H1 (cell line): Measurements from ENCODE around the gene ASB3. TPM values are rescaled to one million over a fixed set of nuclear protein-coding genes. Genes with fewer than 3 reads are reported as not detected.

Experiments
- CTCF ChIA-PET: fragments of 300-600 bp; sonication (Branson Sonifier 250); formaldehyde crosslinking; loops from one replicate; lab custom pipeline; 2021; ENCODE audit not compliant: partially characterized antibody; lab: Charles Lee
- POLR2A ChIA-PET: fragments of 300-600 bp; sonication (Branson Sonifier 250); formaldehyde crosslinking; loops from one replicate; lab custom pipeline; 2021; ENCODE audit warnings: inconsistent platforms; ENCODE audit not compliant: partially characterized antibody; lab: Charles Lee
- DNase-seq, 2 experiments: peaks; one replicate each; pipeline versions ENCODE4 v3.0.0 to v3.0.0-alpha.2; 2010 to 2022; ENCODE audit warnings: low spot score in 2 of 2, low read depth in 1 of 2, mixed read lengths in 1 of 2
- FAIRE-seq: peaks from 2 replicates; lab custom pipeline; 2011; peaks lifted over from hg19 to GRCh38; lab: Jason Lieb, UNC
- H2AFZ ChIP-seq: 2 replicates; pipeline ENCODE4 v1.8.1; 2012; ENCODE audit warnings: low read length, inconsistent platforms
- H2AK5ac ChIP-seq: 2 replicates; pipeline ENCODE4 v1.6.1; 2013; ENCODE audit warnings: low read depth, low read length
- H2BK120ac ChIP-seq: replicated peaks from 2 replicates; pipeline ENCODE3; 2013; ENCODE audit warnings: low read depth, low read length, inconsistent platforms
- H2BK12ac ChIP-seq: 2 replicates; pipeline ENCODE4 v1.6.1; 2013; ENCODE audit warnings: low read depth, low read length
- H2BK15ac ChIP-seq: 2 replicates; pipeline ENCODE4 v1.6.1; 2013; ENCODE audit warnings: low read length
- H2BK20ac ChIP-seq: 2 replicates; pipeline ENCODE4 v1.6.1; 2013; ENCODE audit warnings: low read length
- H2BK5ac ChIP-seq: 2 replicates; pipeline ENCODE4 v1.6.1; 2013; ENCODE audit warnings: low read depth, low read length
- H3K14ac ChIP-seq: 2 replicates; pipeline ENCODE4 v1.6.1; 2013; ENCODE audit warnings: inconsistent platforms; ENCODE audit not compliant: insufficient read length
- H3K18ac ChIP-seq: 2 replicates; pipeline ENCODE4 v1.6.1; 2013; ENCODE audit warnings: low read length; ENCODE audit errors: extremely low read depth
- H3K23ac ChIP-seq: 2 replicates; pipeline ENCODE4 v1.6.1; 2013; ENCODE audit warnings: inconsistent platforms; ENCODE audit not compliant: insufficient read length
- H3K23me2 ChIP-seq: 2 replicates; pipeline ENCODE4 v1.6.1; 2013; ENCODE audit warnings: low read depth, low read length
- H3K27ac ChIP-seq: 2 replicates; pipeline ENCODE4 v1.6.1; 2011; ENCODE audit warnings: low read depth, low read length, inconsistent platforms
- H3K27me3 ChIP-seq, 4 experiments: replicated peaks in 1 of 4; 1 replicate in 1 of 4; 2 replicates in 3 of 4; pipeline versions ENCODE4 v1.6.1 to v1.8.1; 2011 to 2013; ENCODE audit warnings: low read length in 3 of 4, mild to moderate bottlenecking in 3 of 4, inconsistent platforms in 2 of 4, mixed read lengths in 2 of 4, moderate library complexity in 1 of 4; ENCODE audit not compliant: control insufficient read depth in 3 of 4, insufficient read depth in 3 of 4; ENCODE audit errors: extremely low read depth in 1 of 4
- H3K36me3 ChIP-seq, 4 experiments: 2 replicates each; pipeline versions ENCODE4 v1.6.1 to v1.8.1; 2011 to 2013; ENCODE audit warnings: mild to moderate bottlenecking in 4 of 4, low read length in 3 of 4, moderate library complexity in 2 of 4, control low read depth in 1 of 4, inconsistent platforms in 1 of 4; ENCODE audit not compliant: insufficient read depth in 4 of 4, control insufficient read depth in 2 of 4
- H3K4ac ChIP-seq: replicated peaks from 2 replicates; pipeline ENCODE3; 2013; ENCODE audit warnings: low read length, low read depth, mixed read lengths, inconsistent platforms; ENCODE audit not compliant: insufficient read length
- H3K4me1 ChIP-seq, 4 experiments: replicated peaks in 1 of 4; 1 replicate in 1 of 4; 2 replicates in 3 of 4; pipeline versions ENCODE4 v1.6.1 to v1.8.1; 2011 to 2013; ENCODE audit warnings: low read length in 3 of 4, inconsistent platforms in 2 of 4, mixed read lengths in 1 of 4; ENCODE audit not compliant: insufficient read depth in 4 of 4, control insufficient read depth in 3 of 4
- H3K4me2 ChIP-seq, 2 experiments: 2 replicates each; pipeline versions ENCODE4 v1.6.1 to v1.8.1; 2011 to 2013; ENCODE audit warnings: low read depth in 2 of 2, low read length in 2 of 2, control low read depth in 1 of 2, inconsistent platforms in 1 of 2, mild to moderate bottlenecking in 1 of 2; ENCODE audit not compliant: insufficient read depth in 1 of 2
- H3K4me3 ChIP-seq, 4 experiments: fragments of 200-600, 300-600 bp in 1 of 4; sonication (generic), shearing (Covaris generic), sonication (Bioruptor Twin) in 1 of 4; 2 replicates each; pipeline versions ENCODE4 v1.5.1 to v1.8.1; 2011 to 2016; ENCODE audit warnings: low read length in 4 of 4, low read depth in 3 of 4, control low read depth in 2 of 4, inconsistent platforms in 2 of 4, mild to moderate bottlenecking in 2 of 4, mixed read lengths in 1 of 4, moderate library complexity in 1 of 4; ENCODE audit not compliant: insufficient read depth in 2 of 4; ENCODE audit errors: extremely low read depth in 1 of 4
- H3K56ac ChIP-seq: replicated peaks from 2 replicates; pipeline ENCODE3; 2013; ENCODE audit warnings: low read depth, mild to moderate bottlenecking, mixed read lengths, low read length, inconsistent platforms; ENCODE audit not compliant: insufficient read length
- H3K79me1 ChIP-seq: 2 replicates; pipeline ENCODE4 v1.6.1; 2013; ENCODE audit warnings: low read depth, low read length, control low read depth
- H3K79me2 ChIP-seq, 2 experiments: 2 replicates each; pipeline versions ENCODE4 v1.6.1 to v1.8.1; 2012 to 2013; ENCODE audit warnings: low read length in 2 of 2, mild to moderate bottlenecking in 2 of 2, inconsistent platforms in 1 of 2; ENCODE audit not compliant: insufficient read depth in 2 of 2, control insufficient read depth in 1 of 2
- H3K9ac ChIP-seq, 4 experiments: replicated peaks in 1 of 4; 1 replicate in 1 of 4; 2 replicates in 3 of 4; pipeline versions ENCODE4 v1.6.1 to v1.8.1; 2011 to 2013; ENCODE audit warnings: low read depth in 3 of 4, low read length in 3 of 4, control low read depth in 2 of 4, mild to moderate bottlenecking in 2 of 4, moderate library complexity in 2 of 4, inconsistent platforms in 1 of 4; ENCODE audit errors: extremely low read depth in 1 of 4
- H3K9me3 ChIP-seq, 2 experiments: 2 replicates each; pipeline versions ENCODE4 v1.6.1 to v1.8.1; 2012 to 2013; ENCODE audit warnings: mild to moderate bottlenecking in 2 of 2, moderate library complexity in 2 of 2, control low read depth in 1 of 2, inconsistent platforms in 1 of 2, low read depth in 1 of 2, low read length in 1 of 2, mixed read lengths in 1 of 2; ENCODE audit not compliant: insufficient read depth in 2 of 2
- H4K20me1 ChIP-seq, 2 experiments: replicated peaks in 1 of 2; 2 replicates each; pipeline versions ENCODE3 to v1.8.1; 2011 to 2013; ENCODE audit warnings: inconsistent platforms in 2 of 2, low read length in 2 of 2, mild to moderate bottlenecking in 1 of 2; ENCODE audit not compliant: insufficient read depth in 2 of 2, control insufficient read depth in 1 of 2
- H4K5ac ChIP-seq: 2 replicates; pipeline ENCODE4 v1.6.1; 2013; ENCODE audit warnings: low read length, low read depth, mixed read lengths, inconsistent platforms; ENCODE audit not compliant: insufficient read length
- H4K8ac ChIP-seq: 2 replicates; pipeline ENCODE4 v1.8.0; 2013; ENCODE audit warnings: mild to moderate bottlenecking, moderate library complexity, low read length, inconsistent platforms; ENCODE audit not compliant: insufficient read depth; ENCODE audit errors: extremely low read depth
- H4K91ac ChIP-seq: replicated peaks from 2 replicates; pipeline ENCODE3; 2013; ENCODE audit warnings: low read length, mixed read lengths, inconsistent platforms; ENCODE audit not compliant: insufficient read length
- ASH2L ChIP-seq: fragments of 200-600, 300-600 bp; sonication (generic); IDR thresholded peaks from one replicate; pipeline ENCODE4 v1.7.1; 2017; ENCODE audit warnings: low read length
- BACH1 ChIP-seq: IDR thresholded peaks from 2 replicates; pipeline ENCODE4 v1.6.1; 2012; ENCODE audit warnings: low read length, improper control_type of control experiment
- CBX8 ChIP-seq: fragments of 300-800, 300-1000 bp; sonication (generic); IDR thresholded peaks from 2 replicates; pipeline ENCODE4 v1.7.1; 2016; ENCODE audit warnings: low read depth, low read length, borderline replicate concordance
- NANOG ChIP-seq: IDR thresholded peaks from 2 replicates; pipeline ENCODE4 v1.6.1; 2011; ENCODE audit warnings: low read length, low read depth, mild to moderate bottlenecking, inconsistent platforms; ENCODE audit not compliant: insufficient read depth, poor library complexity, severe bottlenecking
- NRF1 ChIP-seq: IDR thresholded peaks from 2 replicates; pipeline ENCODE4 v1.6.1; 2011; ENCODE audit warnings: mild to moderate bottlenecking, low read depth, low read length, improper control_type of control experiment
- POLR2AphosphoS5 ChIP-seq: IDR thresholded peaks from 2 replicates; pipeline ENCODE4 v1.6.1; 2011; ENCODE audit warnings: low read depth, low read length
- RXRA ChIP-seq: IDR thresholded peaks from 2 replicates; pipeline ENCODE4 v1.6.1; 2011; ENCODE audit warnings: low read depth, mild to moderate bottlenecking, low read length, moderate library complexity; ENCODE audit not compliant: insufficient read depth
- SIRT6 ChIP-seq: IDR thresholded peaks from one replicate; pipeline ENCODE4 v1.7.1; 2012; ENCODE audit warnings: low read length, inconsistent platforms
- WGBS, 2 experiments: shearing (Covaris generic) in 1 of 2; methylation state at CpG; one replicate each; pipeline versions ENCODE4 v1.1.6 to v1.1.7; 2013 to 2015; ENCODE audit warnings: low lambda C conversion rate in 2 of 2, mixed read lengths in 2 of 2, inconsistent platforms in 1 of 2, low coverage in 1 of 2, missing lambda C conversion rate in 1 of 2; ENCODE audit not compliant: insufficient replicate concordance in 2 of 2, insufficient coverage in 1 of 2, insufficient read length in 1 of 2; ENCODE audit errors: extremely low coverage in 1 of 2, missing lambda C conversion rate in 1 of 2; 5-methylcytosine and 5-hydroxymethylcytosine counted together
- polyA plus RNA-seq, 7 experiments: library from polyadenylated mRNA; depleted of rRNA in 3 of 7; stranded (reverse) in 5 of 7; unstranded in 2 of 7; fragments of >200 nt in 5 of 7; fragments of 200-250 nt in 2 of 7; gene quantifications; 1 replicate in 5 of 7; 2 replicates in 1 of 7; 4 replicates in 1 of 7; pipeline versions ENCODE4 v1.2.1 to v1.2.3, GENCODE V29; 2011 to 2013; ENCODE audit warnings: missing spikeins in 2 of 7, mixed read lengths in 2 of 7
- total RNA-seq: library from RNA; stranded (reverse); fragmentation: NEBNext Ultra II Directional; extraction: Animal tissue kit (Norgen Biotek cat#: 25700); gene quantifications from 2 replicates; pipeline ENCODE4 v1.2.1, GENCODE V29; 2021
- TF ChIP-seq, protein P1 (sequence below), 3 experiments: IDR thresholded peaks; 1 replicate in 2 of 3; 2 replicates in 1 of 3; pipeline versions ENCODE4 v1.5.1 to v1.6.1; 2011; ENCODE audit warnings: low read length in 3 of 3, mild to moderate bottlenecking in 3 of 3, inconsistent platforms in 2 of 3, low read depth in 1 of 3, moderate library complexity in 1 of 3; ENCODE audit not compliant: insufficient read depth in 1 of 3; ENCODE audit errors: control extremely low read depth in 1 of 3
- TF ChIP-seq, protein P2 (sequence below): IDR thresholded peaks from 2 replicates; pipeline ENCODE4 v1.6.1; 2011; ENCODE audit warnings: low read length, improper control_type of control experiment

ASB3 gene
- total and polyA plus RNA-seq, 2 of the 8 experiments (the other 6 are each of a cell fraction or from before 2014, with no cell fraction given): 22.6 to 25.4 TPM

DNA sequence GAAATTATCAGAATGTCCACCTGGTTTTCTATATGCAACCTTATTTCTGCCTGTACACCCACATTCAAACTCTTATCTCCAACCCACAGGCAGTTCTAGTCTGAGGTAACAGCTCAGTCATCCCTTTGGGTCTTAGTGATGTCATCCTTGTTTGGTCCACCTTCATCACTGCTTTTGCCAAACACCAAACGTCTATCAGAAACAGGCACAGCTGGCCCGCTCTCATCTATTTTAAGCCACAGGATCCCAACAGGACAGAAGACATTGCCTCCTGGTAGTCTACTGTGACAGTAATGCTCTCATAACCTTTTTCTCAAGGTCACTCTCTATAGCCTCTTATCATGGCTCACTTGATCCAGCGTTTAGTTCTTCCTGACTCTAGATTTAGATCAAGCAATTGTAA is 118.1 kb downstream of the ASB3 start:
- H3K36me3 ChIP-seq: no peaks in the 10 kb centered on the region
- no peak overlapping the region for H3K9ac ChIP-seq
- H3K27me3 ChIP-seq: no peaks in the 10 kb centered on the region
- CTCF ChIA-PET: interaction anchor here (0.6 to 1.2 kb wide), 3 partner anchors 22 to 1873 kb away, joined by 3 read pairs; no protein-coding TSS in a partner anchor
- H2BK5ac ChIP-seq: no peak overlapping the region
- TF ChIP-seq NRF1 (no peak), RXRA (no peak), BACH1 (no peak), NANOG (no peak), CBX8 (no peak), SIRT6 (no peak), POLR2AphosphoS5 (no peak), ASH2L (no peak)
- TF ChIP-seq, protein P1, sequence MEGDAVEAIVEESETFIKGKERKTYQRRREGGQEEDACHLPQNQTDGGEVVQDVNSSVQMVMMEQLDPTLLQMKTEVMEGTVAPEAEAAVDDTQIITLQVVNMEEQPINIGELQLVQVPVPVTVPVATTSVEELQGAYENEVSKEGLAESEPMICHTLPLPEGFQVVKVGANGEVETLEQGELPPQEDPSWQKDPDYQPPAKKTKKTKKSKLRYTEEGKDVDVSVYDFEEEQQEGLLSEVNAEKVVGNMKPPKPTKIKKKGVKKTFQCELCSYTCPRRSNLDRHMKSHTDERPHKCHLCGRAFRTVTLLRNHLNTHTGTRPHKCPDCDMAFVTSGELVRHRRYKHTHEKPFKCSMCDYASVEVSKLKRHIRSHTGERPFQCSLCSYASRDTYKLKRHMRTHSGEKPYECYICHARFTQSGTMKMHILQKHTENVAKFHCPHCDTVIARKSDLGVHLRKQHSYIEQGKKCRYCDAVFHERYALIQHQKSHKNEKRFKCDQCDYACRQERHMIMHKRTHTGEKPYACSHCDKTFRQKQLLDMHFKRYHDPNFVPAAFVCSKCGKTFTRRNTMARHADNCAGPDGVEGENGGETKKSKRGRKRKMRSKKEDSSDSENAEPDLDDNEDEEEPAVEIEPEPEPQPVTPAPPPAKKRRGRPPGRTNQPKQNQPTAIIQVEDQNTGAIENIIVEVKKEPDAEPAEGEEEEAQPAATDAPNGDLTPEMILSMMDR (IDR thresholded peaks at IDR 0.05; ENCODE audit: control extremely low read depth in 1 of 3, insufficient read depth in 1 of 3, low read depth in 1 of 3, low read length in 3 of 3): no peak
- TF ChIP-seq, protein P2, sequence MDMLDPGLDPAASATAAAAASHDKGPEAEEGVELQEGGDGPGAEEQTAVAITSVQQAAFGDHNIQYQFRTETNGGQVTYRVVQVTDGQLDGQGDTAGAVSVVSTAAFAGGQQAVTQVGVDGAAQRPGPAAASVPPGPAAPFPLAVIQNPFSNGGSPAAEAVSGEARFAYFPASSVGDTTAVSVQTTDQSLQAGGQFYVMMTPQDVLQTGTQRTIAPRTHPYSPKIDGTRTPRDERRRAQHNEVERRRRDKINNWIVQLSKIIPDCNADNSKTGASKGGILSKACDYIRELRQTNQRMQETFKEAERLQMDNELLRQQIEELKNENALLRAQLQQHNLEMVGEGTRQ: no peak
- H4K5ac ChIP-seq: no peak overlapping the region
- no peak overlapping the region for H2BK20ac ChIP-seq
- no peak overlapping the region for H3K27ac ChIP-seq
- H3K4ac ChIP-seq: no peak overlapping the region
- H3K4me2 ChIP-seq: no peak overlapping the region
- H2BK15ac ChIP-seq: no peak overlapping the region
- no peaks in the 10 kb centered on the region for H4K20me1 ChIP-seq
- no peaks in the 10 kb centered on the region for H3K23me2 ChIP-seq
- H4K91ac ChIP-seq: no peak overlapping the region
- no peak overlapping the region for H2AK5ac ChIP-seq
- 92% methylated on average over 3 of the region's 3 CpGs; no CpG with 5 or more reads in 1 of the 2 experiments for WGBS, 2 experiments
- no peak overlapping the region for H2BK120ac ChIP-seq
- H3K18ac ChIP-seq: no peak overlapping the region
- H3K14ac ChIP-seq: no peak overlapping the region
- no peak for FAIRE-seq
- no peak overlapping the region for H3K4me3 ChIP-seq
- H3K4me1 ChIP-seq: no peaks in the 10 kb centered on the region
- H4K8ac ChIP-seq: no peak overlapping the region
- no peak overlapping the region for H2AFZ ChIP-seq
- H3K23ac ChIP-seq: no peak overlapping the region
- no peaks in the 10 kb centered on the region for H3K79me1 ChIP-seq
- H3K9me3 ChIP-seq: no peaks in the 10 kb centered on the region
- POLR2A ChIA-PET: no interaction called here
- DNase-seq: no peak
- H3K56ac ChIP-seq: no peak overlapping the region
- H2BK12ac ChIP-seq: no peak overlapping the region
- H3K79me2 ChIP-seq: no peaks in the 10 kb centered on the region
